Type B pancreatic cell (in vitro differentiated cells): ENCODE measurements around the gene RBM20. TPM values are rescaled to one million over a fixed set of nuclear protein-coding genes. Genes with fewer than 3 reads are reported as not detected.

ENCODE experiments used
- DNase-seq: peaks from one replicate; pipeline ENCODE4 v3.0.0; 2021; ENCODE audit warnings: mixed read lengths; ENCODE audit not compliant: unreplicated experiment; ENCODE audit errors: extremely low spot score
- H3K27ac Mint-ChIP-seq: 2 replicates; pipeline ENCODE4 v1.8.0; 2021; ENCODE audit warnings: mild to moderate bottlenecking, mixed read lengths
- H3K27me3 Mint-ChIP-seq: 2 replicates; pipeline ENCODE4 v1.8.0; 2021; ENCODE audit warnings: mixed read lengths
- H3K36me3 Mint-ChIP-seq: 2 replicates; pipeline ENCODE4 v1.8.0; 2021; ENCODE audit warnings: mixed read lengths
- H3K4me1 Mint-ChIP-seq: one replicate; pipeline ENCODE4 v1.8.0; 2021; ENCODE audit warnings: mixed read lengths; ENCODE audit not compliant: unreplicated experiment
- H3K4me3 Mint-ChIP-seq: 2 replicates; pipeline ENCODE4 v1.8.0; 2021; ENCODE audit warnings: mild to moderate bottlenecking, mixed read lengths
- H3K9me3 Mint-ChIP-seq: 2 replicates; pipeline ENCODE4 v1.8.0; 2021; ENCODE audit warnings: mixed read lengths
- total RNA-seq: library from RNA; stranded (reverse); gene quantifications from 2 replicates; pipeline ENCODE4 v1.2.1, GENCODE V29; 2021; ENCODE audit warnings: low replicate concordance
- TF ChIP-seq, protein P1 (sequence below): fragments of 200-600 bp; sonication (generic); conservative IDR thresholded peaks from 2 replicates; pipeline ENCODE4 v1.5.0; 2021; ENCODE audit warnings: antibody characterized with exemption, mild to moderate bottlenecking

The RBM20 gene
- total RNA-seq, 1 donor from 2014 or later, result 5.2 TPM

DNA sequence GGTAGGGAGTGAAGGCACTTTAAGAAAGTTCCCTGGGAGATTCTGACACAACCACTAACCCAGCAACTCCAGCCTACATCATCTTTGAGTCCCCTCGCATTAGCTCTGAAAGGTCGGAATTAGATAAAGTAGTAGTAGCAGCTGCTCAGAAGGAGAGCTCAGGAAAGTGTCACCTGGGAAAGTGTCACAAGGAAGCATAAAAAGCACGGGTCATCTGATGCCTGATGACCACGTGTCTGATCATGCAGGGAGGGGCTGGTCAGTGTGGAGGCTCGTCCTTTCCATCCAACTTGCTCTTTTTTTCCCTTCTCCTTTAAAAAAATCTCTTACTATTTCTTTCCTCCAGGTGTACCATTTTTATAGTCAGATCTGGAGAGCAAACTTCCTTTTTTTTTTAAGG lies 180.5 kb downstream of the RBM20 start:
- DNase-seq, result no peak
- Mint-ChIP-seq H3K36me3 (no peaks in the 10 kb centered on the region), H3K9me3 (no peaks in the 10 kb centered on the region), H3K4me1 (peaks cover 72% of the 10 kb centered on the region), H3K4me3 (peak overlapping the region; percentile 19), H3K27me3 (no peaks in the 10 kb centered on the region), H3K27ac (peak overlapping the region; percentile 88)
- TF ChIP-seq, protein P1, sequence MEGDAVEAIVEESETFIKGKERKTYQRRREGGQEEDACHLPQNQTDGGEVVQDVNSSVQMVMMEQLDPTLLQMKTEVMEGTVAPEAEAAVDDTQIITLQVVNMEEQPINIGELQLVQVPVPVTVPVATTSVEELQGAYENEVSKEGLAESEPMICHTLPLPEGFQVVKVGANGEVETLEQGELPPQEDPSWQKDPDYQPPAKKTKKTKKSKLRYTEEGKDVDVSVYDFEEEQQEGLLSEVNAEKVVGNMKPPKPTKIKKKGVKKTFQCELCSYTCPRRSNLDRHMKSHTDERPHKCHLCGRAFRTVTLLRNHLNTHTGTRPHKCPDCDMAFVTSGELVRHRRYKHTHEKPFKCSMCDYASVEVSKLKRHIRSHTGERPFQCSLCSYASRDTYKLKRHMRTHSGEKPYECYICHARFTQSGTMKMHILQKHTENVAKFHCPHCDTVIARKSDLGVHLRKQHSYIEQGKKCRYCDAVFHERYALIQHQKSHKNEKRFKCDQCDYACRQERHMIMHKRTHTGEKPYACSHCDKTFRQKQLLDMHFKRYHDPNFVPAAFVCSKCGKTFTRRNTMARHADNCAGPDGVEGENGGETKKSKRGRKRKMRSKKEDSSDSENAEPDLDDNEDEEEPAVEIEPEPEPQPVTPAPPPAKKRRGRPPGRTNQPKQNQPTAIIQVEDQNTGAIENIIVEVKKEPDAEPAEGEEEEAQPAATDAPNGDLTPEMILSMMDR, result no peak

DNA sequence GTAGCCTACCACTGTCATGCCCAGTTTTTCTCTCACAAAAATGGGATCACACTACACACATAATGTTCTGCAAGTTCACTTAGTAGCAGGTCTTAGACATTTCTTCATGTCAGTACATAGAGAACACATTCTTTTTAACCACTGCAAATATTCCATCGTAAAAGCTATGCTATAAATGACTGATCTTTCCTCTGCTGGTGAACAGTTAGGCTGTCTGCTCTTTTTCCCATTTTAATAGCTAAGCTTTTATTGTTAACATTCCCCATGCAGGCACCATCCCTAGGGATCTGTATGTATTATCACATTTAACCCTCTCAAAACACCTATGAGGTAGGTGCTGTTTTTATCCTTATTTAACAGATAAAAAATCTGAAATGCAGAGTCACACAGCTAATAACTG lies 181.4 kb downstream of the RBM20 start:
- DNase-seq, result no peak
- Mint-ChIP-seq H3K4me3 (no peak overlapping the region), H3K4me1 (peaks cover 73% of the 10 kb centered on the region), H3K27ac (no peak overlapping the region), H3K27me3 (no peaks in the 10 kb centered on the region), H3K36me3 (no peaks in the 10 kb centered on the region), H3K9me3 (no peaks in the 10 kb centered on the region)
- TF ChIP-seq, protein P1, result no peak

DNA sequence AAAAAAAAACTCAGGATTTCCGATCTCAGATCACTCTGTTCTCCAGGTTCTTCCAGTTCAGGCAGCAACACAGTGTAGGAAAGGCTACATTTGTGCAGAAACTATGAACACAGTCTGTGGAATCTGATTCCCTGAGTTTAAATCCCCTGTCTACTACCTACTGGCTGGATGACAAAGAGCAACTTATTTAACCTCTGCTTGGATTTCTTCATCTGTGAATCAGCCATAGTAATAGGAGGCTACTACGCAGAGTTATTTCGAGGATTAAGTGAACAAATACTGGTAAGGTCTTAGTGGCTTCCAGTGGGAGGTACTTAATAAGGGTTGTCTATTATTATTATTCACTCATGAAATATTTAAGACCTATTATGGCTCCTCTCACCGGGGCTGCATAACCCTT lies 183.3 kb downstream of the RBM20 start:
- Mint-ChIP-seq H3K27me3 (no peaks in the 10 kb centered on the region), H3K4me1 (peaks cover 66% of the 10 kb centered on the region), H3K9me3 (no peaks in the 10 kb centered on the region), H3K27ac (no peak overlapping the region), H3K36me3 (no peaks in the 10 kb centered on the region), H3K4me3 (no peak overlapping the region)
- no peak for DNase-seq
- TF ChIP-seq, protein P1, result no peak

DNA sequence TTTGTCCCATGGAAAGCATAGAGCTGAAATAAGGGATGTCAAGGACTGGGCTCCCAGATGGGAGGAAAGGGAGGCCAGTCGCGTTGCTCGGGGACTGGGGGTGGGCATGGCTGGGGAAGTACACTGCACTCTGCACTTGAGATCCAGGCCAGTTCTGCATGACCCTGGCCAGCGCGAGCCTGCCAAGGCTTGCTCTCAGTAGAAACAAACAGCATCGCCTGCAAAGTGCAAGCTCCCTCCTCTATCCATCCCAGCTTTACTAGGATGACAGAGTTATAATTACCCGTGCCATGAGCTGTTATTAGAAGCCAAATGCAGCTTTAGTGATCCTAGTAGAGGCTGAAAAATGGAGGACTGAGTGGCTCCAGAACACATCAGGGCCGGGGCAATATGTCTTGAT lies 183.7 kb downstream of the RBM20 start:
- DNase-seq, result no peak
- no peaks in the 10 kb centered on the region for H3K27me3 Mint-ChIP-seq
- no peaks in the 10 kb centered on the region for H3K9me3 Mint-ChIP-seq
- no peak overlapping the region for H3K27ac Mint-ChIP-seq
- peaks cover 62% of the 10 kb centered on the region for H3K4me1 Mint-ChIP-seq
- TF ChIP-seq, protein P1, result no peak
- no peak overlapping the region for H3K4me3 Mint-ChIP-seq
- H3K36me3 Mint-ChIP-seq, result no peaks in the 10 kb centered on the region

DNA sequence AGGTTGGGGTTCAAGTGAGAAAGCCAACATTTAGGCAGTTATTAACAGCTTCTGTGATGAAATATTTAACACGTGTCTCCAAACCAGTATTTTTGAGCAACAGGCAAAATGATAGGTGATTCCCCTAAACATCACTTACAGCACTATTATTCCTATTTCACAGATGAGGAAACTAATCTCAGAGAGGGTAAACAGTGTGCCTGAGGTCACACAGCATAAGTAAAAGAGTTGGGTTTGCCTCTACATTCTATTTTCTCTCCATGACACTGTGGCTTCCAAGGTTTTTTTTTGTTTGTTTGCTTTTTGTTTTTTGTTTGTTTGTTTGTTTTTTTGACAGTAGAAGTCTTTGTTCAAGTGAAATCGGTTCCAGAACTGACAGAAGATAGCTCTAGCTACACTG lies 184.4 kb downstream of the RBM20 start:
- DNase-seq, result no peak
- Mint-ChIP-seq H3K27ac (no peak overlapping the region), H3K4me1 (peaks cover 58% of the 10 kb centered on the region), H3K27me3 (no peaks in the 10 kb centered on the region), H3K36me3 (no peaks in the 10 kb centered on the region), H3K4me3 (no peak overlapping the region), H3K9me3 (no peaks in the 10 kb centered on the region)
- TF ChIP-seq, protein P1, result no peak
